AG09309 (cell line): ENCODE results near the gene ATXN2.

Experiments
- DNase-seq: peaks from one replicate; pipeline ENCODE4 v3.0.0-alpha.2; 2010; ENCODE audit warnings: low read depth
- H3K4me3 ChIP-seq: 2 replicates; pipeline ENCODE4 v1.5.1; 2011; ENCODE audit warnings: mild to moderate bottlenecking, low read depth, low read length, moderate library complexity; ENCODE audit not compliant: control insufficient read depth
- CTCF ChIP-seq: IDR thresholded peaks from 2 replicates; pipeline ENCODE4 v1.5.1; 2011; ENCODE audit warnings: mild to moderate bottlenecking, low read depth, low read length, inconsistent platforms; ENCODE audit not compliant: insufficient read depth, control insufficient read depth; ENCODE audit errors: missing control alignments

Gene ATXN2

GRCh38 chr12:111455448-111456320, 143.4 kb downstream of the ATXN2 start:
- TF ChIP-seq CTCF = no peak
- no peak overlapping the region for H3K4me3 ChIP-seq
- no peak for DNase-seq

GRCh38 chr12:111454716-111455447, 144.2 kb downstream of the ATXN2 start:
- no peak for TF ChIP-seq CTCF
- DNase-seq = no peak
- H3K4me3 ChIP-seq = no peak overlapping the region

- no peak overlapping the region for H3K4me3 ChIP-seq
- no peak for TF ChIP-seq CTCF
- DNase-seq = no peak
Measured at GRCh38 chr12:111454311-111454710, 144.8 kb downstream of the ATXN2 start.

GRCh38 chr12:111453071-111453989, 145.8 kb downstream of the ATXN2 start:
- no peak overlapping the region for H3K4me3 ChIP-seq
- DNase-seq = no peak
- no peak for TF ChIP-seq CTCF

- no peak for DNase-seq
- no peak overlapping the region for H3K4me3 ChIP-seq
- TF ChIP-seq CTCF = peak; percentile 67
Measured at GRCh38 chr12:111451649-111452129, 147.4 kb downstream of the ATXN2 start.

GRCh38 chr12:111451232-111451631, 147.9 kb downstream of the ATXN2 start:
- no peak overlapping the region for H3K4me3 ChIP-seq
- no peak for DNase-seq
- no peak for TF ChIP-seq CTCF
